Esophagus (tissue), 2 donors: ENCODE results near the gene P2RX6. TPM values are rescaled to one million over a fixed set of nuclear protein-coding genes. Genes with fewer than 3 reads are reported as not detected.
A peak's percentile ranks its signal among the peaks of the same experiment; 100 is the strongest.

Experiments used
- H3K27ac ChIP-seq, 2 donors: one replicate each; pipeline ENCODE4 v1.5.1; 2013; ENCODE audit warnings: low read depth in 2 of 2, mild to moderate bottlenecking in 2 of 2, inconsistent platforms in 1 of 2, low read length in 1 of 2, moderate library complexity in 1 of 2
- H3K27me3 ChIP-seq, 2 donors: one replicate each; pipeline ENCODE4 v1.6.1; 2013; ENCODE audit warnings: low read length in 2 of 2, control low read depth in 1 of 2, mild to moderate bottlenecking in 1 of 2; ENCODE audit not compliant: insufficient read depth in 2 of 2, control insufficient read depth in 1 of 2
- H3K36me3 ChIP-seq, 2 donors: one replicate each; pipeline ENCODE4 v1.6.1; 2013; ENCODE audit warnings: low read length in 1 of 2; ENCODE audit not compliant: control insufficient read depth in 2 of 2, insufficient read depth in 2 of 2
- H3K4me1 ChIP-seq, 2 donors: one replicate each; pipeline ENCODE4 v1.6.1; 2013; ENCODE audit warnings: low read length in 1 of 2; ENCODE audit not compliant: control insufficient read depth in 2 of 2, insufficient read depth in 2 of 2
- H3K4me3 ChIP-seq, 2 donors: one replicate each; pipeline ENCODE4 v1.5.1; 2013; ENCODE audit warnings: low read length in 2 of 2, mild to moderate bottlenecking in 2 of 2, low read depth in 1 of 2, moderate library complexity in 1 of 2
- H3K9me3 ChIP-seq, 2 donors: one replicate each; pipeline ENCODE4 v1.6.1; 2013; ENCODE audit warnings: mild to moderate bottlenecking in 2 of 2, low read depth in 1 of 2, low read length in 1 of 2, moderate library complexity in 1 of 2; ENCODE audit not compliant: control insufficient read depth in 2 of 2, insufficient read depth in 1 of 2
- WGBS, 2 donors: extraction: QIAGEN DNeasy Blood & Tissue Kit; methylation state at CpG; one replicate each; pipeline ENCODE4 v1.1.7; 2013; 5-methylcytosine and 5-hydroxymethylcytosine counted together
- polyA plus RNA-seq, 2 donors: library from polyadenylated mRNA; stranded (reverse); fragments of 200-250 nt; gene quantifications; one replicate each; pipeline ENCODE4 v1.2.3, GENCODE V29; 2013
- donor health status: healthy with polysubstance abuse.
- donor health status: Bipolar disorder and iron deficiency.

Gene P2RX6
- polyA plus RNA-seq, 2 donors = 0.16 to 0.29 TPM

DNA sequence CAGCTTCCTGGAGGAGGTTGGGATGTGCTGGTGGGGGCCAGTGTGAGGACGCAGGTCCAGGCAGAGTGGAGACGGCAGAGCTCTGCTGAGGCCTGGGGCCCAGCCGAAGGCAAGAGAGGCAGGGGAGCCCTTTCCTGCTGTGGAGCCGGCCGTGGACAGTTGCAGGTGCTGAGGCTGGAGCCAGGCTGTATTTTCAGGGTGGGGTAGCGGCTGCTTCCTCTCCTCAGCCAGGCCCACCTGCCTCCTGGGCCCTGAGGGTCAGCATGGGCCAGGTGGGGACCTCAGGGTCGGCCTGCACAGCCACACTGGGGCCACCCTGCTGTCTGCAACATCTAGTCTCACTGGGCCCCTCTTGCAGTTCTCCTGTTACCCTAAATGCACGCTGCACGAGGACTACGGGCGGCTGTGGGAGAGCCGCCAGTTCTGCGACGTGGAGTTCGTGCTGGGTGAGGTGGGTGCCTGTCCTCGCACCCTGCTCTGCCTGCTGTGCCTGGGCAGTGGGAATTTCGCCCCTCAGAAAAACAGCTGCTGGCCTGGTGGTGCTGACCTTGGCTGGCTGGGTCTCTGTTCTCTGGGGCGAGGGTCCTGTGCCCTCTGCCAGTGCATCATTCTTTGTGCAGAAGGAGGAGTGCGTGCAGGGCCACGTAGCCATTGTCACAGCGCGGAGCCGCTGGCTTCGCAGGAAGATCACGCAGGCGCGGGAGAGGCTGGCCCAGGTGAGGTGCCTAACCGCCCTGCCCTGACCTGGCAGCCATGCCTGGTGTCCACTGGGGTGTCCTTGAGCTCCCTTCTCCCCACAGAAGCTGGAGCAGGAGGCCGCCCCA lies 21.4 kb upstream of the P2RX6 start:
- Histone ChIP-seq H3K9me3 (no peaks in the 10 kb centered on the region), H3K27me3 (no peaks in the 10 kb centered on the region), H3K4me3 (no peak overlapping the region), H3K4me1 (no peaks in the 10 kb centered on the region), H3K27ac (no peak overlapping the region), H3K36me3 (peaks cover 6 to 53% of the 10 kb centered on the region in 2 donors)
- WGBS, 2 donors = 94 to 95% methylated on average over 29 of the region's 29 CpGs

- no peak overlapping the region for H3K4me3 ChIP-seq
- H3K27ac ChIP-seq = no peak overlapping the region
- peaks cover 6 to 56% of the 10 kb centered on the region in 2 donors for H3K36me3 ChIP-seq
- H3K9me3 ChIP-seq = no peaks in the 10 kb centered on the region
- H3K4me1 ChIP-seq = peaks cover 0 to 2% of the 10 kb centered on the region in 2 donors
- H3K27me3 ChIP-seq = no peaks in the 10 kb centered on the region
- 89 to 91% methylated on average over 29 to 30 of the region's 30 CpGs for WGBS, 2 donors
Measured at GRCh38 chr22:20994128-20994901, 20.6 kb upstream of the P2RX6 start.

DNA sequence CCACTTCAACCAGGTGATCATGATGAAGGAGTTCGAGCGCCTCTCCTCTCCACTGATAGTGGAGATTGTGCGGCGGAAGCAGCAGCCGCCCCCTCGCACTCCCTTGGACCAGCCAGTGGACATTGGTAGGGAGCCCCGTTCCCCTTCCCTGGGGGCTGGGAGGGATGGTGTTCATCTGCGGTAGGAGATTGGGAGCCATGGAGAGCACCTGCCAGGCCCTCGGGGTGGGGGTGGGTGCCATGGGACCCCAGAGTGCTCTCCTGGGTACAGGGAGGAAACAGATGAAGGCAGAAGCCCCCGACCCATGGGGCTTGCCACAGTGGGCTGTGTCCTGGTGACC lies 20.1 kb upstream of the P2RX6 start:
- peaks cover 6 to 58% of the 10 kb centered on the region in 2 donors for H3K36me3 ChIP-seq
- 89 to 90% methylated on average over 10 of the region's 10 CpGs for WGBS, 2 donors
- peaks cover 0 to 4% of the 10 kb centered on the region in 2 donors for H3K4me1 ChIP-seq
- H3K9me3 ChIP-seq = no peaks in the 10 kb centered on the region
- H3K4me3 ChIP-seq = no peak overlapping the region
- H3K27me3 ChIP-seq = no peaks in the 10 kb centered on the region
- H3K27ac ChIP-seq = no peak overlapping the region

GRCh38 chr22:20995329-20996030 lies 19.5 kb upstream of the P2RX6 start:
- Histone ChIP-seq H3K9me3 (no peaks in the 10 kb centered on the region), H3K27me3 (no peaks in the 10 kb centered on the region), H3K36me3 (peaks cover 6 to 55% of the 10 kb centered on the region in 2 donors), H3K27ac (no peak overlapping the region), H3K4me1 (peaks cover 1 to 8% of the 10 kb centered on the region in 2 donors), H3K4me3 (no peak overlapping the region)
- 87 to 89% methylated on average over 21 to 23 of the region's 23 CpGs for WGBS, 2 donors

- Histone ChIP-seq H3K27me3 (no peaks in the 10 kb centered on the region), H3K4me3 (no peak overlapping the region), H3K27ac (no peak overlapping the region), H3K9me3 (no peaks in the 10 kb centered on the region), H3K4me1 (peaks cover 6 to 14% of the 10 kb centered on the region in 2 donors), H3K36me3 (peaks cover 6 to 51% of the 10 kb centered on the region in 2 donors)
- WGBS, 2 donors = 92 to 93% methylated on average over 5 to 10 of the region's 10 CpGs
Measured at GRCh38 chr22:20996031-20996410, 18.9 kb upstream of the P2RX6 start.

DNA sequence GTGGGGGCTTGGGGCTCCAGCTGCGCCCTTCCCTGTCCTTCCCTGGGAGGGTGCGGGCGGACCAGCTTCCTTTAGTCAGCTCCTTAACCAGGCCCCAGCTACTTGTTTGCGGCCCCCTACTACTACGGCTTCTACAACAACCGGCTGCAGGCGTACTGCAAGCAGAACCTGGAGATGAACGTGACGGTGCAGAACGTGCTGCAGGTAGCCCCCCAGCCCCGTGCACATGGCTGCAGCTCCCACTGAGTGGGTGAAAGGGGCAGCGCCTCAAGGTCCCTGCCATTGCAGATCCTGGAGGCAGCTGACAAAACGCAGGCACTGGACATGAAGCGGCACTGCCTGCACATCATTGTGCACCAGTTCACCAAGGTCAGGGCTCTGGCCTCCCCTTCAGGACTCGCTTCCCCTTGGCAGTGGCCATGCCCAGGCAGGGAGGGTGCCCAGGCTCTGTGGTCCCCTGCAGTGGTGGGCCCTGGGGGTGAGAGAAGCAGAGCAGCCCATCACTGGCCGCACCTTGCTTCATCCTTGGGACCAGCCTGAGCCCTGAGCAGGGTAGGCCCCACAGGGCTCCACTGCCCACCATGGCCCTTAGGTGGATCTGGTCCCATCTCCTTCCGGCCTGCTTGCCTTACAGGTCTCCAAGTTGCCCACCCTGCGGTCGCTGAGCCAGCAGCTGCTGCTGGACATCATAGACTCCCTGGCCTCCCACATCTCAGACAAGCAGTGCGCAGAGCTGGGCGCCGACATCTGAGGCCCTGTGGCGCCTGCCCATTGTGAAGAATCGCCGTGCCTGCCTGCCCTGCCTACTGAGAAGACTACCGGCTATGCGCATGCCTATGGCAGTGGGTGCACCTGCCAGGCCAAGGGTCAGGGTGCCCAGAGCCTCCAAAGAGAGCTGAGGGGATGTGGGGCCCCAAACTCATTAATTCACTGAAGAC lies 18.1 kb upstream of the P2RX6 start:
- Histone ChIP-seq H3K4me1 (peaks cover 6 to 14% of the 10 kb centered on the region in 2 donors), H3K27ac (no peak overlapping the region), H3K9me3 (no peaks in the 10 kb centered on the region), H3K4me3 (no peak overlapping the region), H3K36me3 (peaks cover 6 to 43% of the 10 kb centered on the region in 2 donors), H3K27me3 (no peaks in the 10 kb centered on the region)
- WGBS, 2 donors = 87 to 89% methylated on average over 27 of the region's 27 CpGs

- Histone ChIP-seq H3K9me3 (no peaks in the 10 kb centered on the region), H3K27me3 (no peaks in the 10 kb centered on the region), H3K27ac (no peak overlapping the region), H3K36me3 (peaks cover 6 to 34% of the 10 kb centered on the region in 2 donors), H3K4me1 (peaks cover 6 to 14% of the 10 kb centered on the region in 2 donors), H3K4me3 (no peak overlapping the region)
- WGBS, 2 donors = 71 to 81% methylated on average over 13 of the region's 13 CpGs
Measured at GRCh38 chr22:20997536-20998257, 17.3 kb upstream of the P2RX6 start.

- Histone ChIP-seq H3K9me3 (no peaks in the 10 kb centered on the region), H3K4me1 (peaks cover 6 to 18% of the 10 kb centered on the region in 2 donors), H3K27me3 (no peaks in the 10 kb centered on the region), H3K27ac (peak overlapping the region in 1 of 2 donors; percentile 14), H3K36me3 (peaks cover 5 to 25% of the 10 kb centered on the region in 2 donors), H3K4me3 (no peak overlapping the region)
- WGBS, 2 donors = 56 to 61% methylated on average over 7 of the region's 7 CpGs
Measured at GRCh38 chr22:20998411-20999336, 16.3 kb upstream of the P2RX6 start.
